Epithelial cell of esophagus (primary cell): Measurements from ENCODE around the gene CACNA1G.

Experiments used
- DNase-seq: peaks from one replicate; pipeline ENCODE4 v3.0.0; 2010; ENCODE audit warnings: low read depth
- H3K4me3 ChIP-seq: 2 replicates; pipeline ENCODE4 v1.5.1; 2011; ENCODE audit warnings: mild to moderate bottlenecking, low read length, control low read depth
- TF ChIP-seq, protein P1 (sequence below): IDR thresholded peaks from 2 replicates; pipeline ENCODE4 v1.5.1; 2011; ENCODE audit warnings: low read depth, mild to moderate bottlenecking, low read length, control low read depth, inconsistent platforms; ENCODE audit not compliant: insufficient read depth; ENCODE audit errors: missing control alignments

CACNA1G gene

DNA sequence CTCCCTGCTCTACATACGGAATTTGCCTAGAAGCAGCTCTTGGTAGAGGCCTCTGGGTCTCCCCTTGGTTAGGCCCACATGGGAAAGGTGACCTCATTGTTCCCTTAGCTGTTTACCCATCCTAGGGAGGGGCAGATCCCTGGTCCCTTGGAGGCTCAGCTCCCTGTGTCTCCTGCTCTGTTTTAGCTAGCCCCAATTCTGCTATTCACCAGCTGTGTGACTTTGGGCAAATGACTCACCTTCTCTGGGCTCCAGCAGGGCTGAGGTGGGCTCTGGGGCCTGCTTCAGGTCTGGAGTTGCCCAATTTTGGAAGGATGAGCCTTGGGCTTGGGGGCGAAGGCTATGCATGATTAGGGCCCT lies 78.1 kb downstream of the CACNA1G start:
- TF ChIP-seq, protein P1, sequence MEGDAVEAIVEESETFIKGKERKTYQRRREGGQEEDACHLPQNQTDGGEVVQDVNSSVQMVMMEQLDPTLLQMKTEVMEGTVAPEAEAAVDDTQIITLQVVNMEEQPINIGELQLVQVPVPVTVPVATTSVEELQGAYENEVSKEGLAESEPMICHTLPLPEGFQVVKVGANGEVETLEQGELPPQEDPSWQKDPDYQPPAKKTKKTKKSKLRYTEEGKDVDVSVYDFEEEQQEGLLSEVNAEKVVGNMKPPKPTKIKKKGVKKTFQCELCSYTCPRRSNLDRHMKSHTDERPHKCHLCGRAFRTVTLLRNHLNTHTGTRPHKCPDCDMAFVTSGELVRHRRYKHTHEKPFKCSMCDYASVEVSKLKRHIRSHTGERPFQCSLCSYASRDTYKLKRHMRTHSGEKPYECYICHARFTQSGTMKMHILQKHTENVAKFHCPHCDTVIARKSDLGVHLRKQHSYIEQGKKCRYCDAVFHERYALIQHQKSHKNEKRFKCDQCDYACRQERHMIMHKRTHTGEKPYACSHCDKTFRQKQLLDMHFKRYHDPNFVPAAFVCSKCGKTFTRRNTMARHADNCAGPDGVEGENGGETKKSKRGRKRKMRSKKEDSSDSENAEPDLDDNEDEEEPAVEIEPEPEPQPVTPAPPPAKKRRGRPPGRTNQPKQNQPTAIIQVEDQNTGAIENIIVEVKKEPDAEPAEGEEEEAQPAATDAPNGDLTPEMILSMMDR = no peak
- no peak overlapping the region for H3K4me3 ChIP-seq
- DNase-seq = no peak

DNA sequence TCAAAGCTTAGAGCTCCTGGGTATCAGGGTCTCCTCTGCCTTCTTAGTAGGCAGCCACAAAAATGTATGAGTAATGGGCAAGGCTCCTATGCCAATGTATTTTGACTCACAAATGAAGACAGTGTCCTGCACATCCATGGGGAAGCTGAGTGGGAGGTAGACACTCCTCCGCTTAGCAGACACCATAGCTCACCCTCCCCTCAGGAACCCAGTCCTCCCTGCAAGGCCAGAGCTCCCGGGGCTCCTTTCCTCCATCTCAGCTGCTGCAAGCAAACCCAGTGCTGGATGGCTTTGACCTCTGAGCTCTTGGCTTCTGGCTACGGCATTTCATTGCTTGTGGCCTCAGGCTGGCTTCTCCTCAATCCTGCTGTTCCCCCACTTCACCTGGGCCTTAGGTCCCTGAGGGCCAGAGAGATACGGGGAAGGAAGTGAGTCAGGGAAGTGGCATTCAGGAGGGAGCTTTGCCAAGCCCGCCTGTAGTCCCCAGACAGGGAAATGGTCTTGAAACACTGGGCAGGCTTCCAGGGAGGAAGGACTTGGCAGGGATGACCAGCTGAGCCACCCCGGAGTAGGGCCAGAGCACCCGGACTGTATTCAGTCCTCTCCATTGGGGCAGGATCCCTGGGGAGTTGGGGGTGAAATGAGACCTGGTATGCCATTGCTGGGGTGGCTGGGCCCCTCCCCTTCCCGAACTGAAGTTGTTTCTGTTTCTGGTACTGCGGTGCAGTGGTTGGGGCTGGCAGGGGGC lies 78.6 kb downstream of the CACNA1G start:
- H3K4me3 ChIP-seq = no peak overlapping the region
- peak; percentile 94 for DNase-seq
- TF ChIP-seq, protein P1 = no peak

DNA sequence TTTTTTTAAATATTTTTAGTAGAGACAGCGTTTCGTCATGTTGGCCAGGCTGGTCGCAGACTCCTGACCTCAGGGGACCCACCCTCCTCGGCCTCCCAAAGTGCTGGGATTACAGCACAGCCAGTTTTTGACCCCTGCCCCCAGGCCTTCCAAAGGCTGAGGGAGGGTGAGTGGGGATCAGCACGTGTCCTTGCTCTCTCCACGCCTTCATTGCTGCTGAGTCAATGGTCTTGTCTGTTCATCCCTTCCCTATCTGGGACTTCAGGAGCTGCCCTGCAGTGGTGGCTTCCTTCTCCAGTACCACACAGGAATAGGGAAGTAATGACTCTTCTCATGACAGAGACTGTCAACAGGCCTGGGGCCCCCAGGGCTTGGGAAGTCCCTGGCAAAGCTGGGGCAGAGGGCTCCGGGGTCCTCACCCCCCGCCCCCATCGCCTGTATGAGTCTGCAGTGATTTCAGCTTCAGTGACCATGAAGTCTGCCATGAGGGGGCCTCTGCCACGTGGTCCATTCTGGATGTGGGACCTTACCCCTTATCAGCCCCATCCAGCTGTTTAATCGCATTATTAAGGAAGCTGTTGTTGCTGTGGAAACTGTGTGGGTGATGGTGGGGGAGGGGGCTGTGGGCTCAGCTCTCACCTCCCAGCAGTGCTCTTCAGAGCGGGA lies 80.3 kb downstream of the CACNA1G start:
- no peak overlapping the region for H3K4me3 ChIP-seq
- TF ChIP-seq, protein P1 = no peak
- DNase-seq = peak; percentile 46

DNA sequence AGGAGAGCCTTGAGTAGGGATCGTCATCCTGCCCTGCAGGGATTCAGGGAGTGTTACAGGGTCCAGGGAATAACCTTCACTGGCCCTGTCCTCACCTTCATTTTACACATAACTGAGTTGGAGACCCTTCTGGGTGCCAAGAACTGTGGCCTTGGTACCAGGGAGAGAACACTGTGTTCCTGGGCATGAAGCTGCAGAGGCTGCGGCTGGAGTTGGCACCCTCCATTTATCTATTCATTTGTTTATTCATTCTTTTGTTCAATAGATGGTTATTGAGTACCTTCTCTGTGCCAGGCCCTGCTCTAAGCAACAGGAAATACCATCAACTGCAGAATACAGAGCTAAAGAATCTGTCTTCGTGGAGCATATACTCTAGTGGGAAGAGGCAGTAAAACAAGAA lies 80.8 kb downstream of the CACNA1G start:
- H3K4me3 ChIP-seq = no peak overlapping the region
- TF ChIP-seq, protein P1 = no peak
- DNase-seq = no peak

DNA sequence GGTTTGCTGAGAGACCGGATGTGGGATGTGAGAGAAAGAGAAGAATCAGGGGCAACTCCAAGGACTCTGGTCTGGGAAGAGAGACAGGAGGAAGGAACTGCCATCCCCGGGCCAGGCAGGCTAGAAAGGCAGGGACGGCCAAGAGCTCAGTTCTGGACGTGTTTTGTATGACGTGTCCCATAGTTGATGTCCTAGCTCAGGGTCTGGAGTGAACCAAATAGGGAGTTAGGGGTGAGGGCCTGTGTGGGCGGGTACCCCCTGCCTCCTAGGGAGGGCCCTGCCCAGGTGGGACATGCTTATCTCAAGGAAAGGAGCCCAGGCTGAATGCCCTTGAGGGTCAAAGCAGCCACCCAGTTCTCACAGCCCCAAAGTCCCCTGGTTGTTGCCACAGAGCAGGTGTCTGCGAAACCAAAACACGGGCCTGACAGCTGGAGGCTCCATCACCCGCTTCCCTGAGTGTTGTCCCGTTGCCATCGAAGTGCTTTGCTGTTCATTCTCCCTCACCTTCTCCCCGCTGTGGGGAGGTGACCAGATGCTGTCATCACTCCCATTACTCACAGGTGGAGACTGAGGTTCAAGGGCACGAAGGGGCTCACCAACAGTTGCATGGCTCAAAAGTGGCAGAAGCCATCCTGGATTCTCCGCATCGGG lies 81.7 kb downstream of the CACNA1G start:
- DNase-seq = no peak

DNA sequence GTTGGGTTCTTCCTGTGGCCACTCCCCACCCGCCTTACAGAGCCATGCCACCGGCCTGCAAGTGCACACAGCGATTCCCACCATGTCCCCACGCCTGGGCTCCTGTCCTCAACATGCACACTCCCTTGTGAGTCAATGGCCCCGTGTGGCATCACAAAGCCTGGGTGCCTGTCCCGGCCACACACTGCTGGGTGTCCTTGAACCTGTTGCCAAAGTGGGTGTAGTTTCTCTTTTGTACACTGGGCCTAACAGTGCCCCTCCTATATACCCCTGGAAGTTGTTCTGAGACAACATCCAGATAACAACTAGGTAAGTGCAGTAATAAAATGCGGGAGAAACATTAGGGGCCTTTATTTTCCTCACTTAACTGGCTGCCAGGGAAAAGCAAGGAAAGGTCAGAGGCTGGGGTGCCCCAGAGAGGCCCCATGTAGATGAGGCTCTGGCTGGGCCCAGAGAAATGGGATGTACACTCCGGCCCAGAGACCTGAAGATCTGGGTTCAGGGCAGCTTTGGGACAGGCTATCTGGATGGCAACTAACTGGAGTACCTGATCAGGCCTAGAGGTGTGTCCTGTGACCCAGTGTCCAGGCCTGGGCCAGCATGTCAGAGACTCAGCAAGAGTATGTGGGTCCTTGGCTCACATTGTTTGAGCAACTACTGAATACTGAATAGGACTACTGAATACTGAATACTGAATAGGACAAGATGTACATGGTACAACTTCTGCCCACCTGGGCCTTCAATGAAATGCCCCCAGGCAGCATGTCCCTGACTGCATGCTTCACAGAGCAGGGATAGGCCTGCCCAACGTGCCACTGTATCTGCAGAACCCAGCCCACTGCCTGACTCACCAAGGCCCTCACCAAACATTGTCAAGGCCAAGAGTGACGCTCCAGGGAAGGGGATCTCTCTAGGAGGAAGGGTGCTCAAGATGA lies 82.5 kb downstream of the CACNA1G start:
- no peak overlapping the region for H3K4me3 ChIP-seq
- TF ChIP-seq, protein P1 = no peak
- peak; percentile 76 for DNase-seq

More for the DNA sequence above, 81.7 kb downstream of the CACNA1G start:
- TF ChIP-seq, protein P1 = no peak
- no peak overlapping the region for H3K4me3 ChIP-seq
